ENCODE results near the gene BRF1.

BRF1 gene

GRCh38 chr14:105213361-105213760 is 87.4 kb downstream of the BRF1 start:
- H3K4me1 ChIP-seq (ENCODE audit: control insufficient read depth in 5 of 5, insufficient read depth in 5 of 5, low read length in 5 of 5) = peaks cover 1 to 55% (median 26%) of the 10 kb centered on the region in 5 donors
- no peak overlapping the region for H3K27ac ChIP-seq (ENCODE audit: low read depth, low read length)
- peaks cover 0 to 77% (median 55%) of the 10 kb centered on the region in 5 donors for H3K36me3 ChIP-seq (ENCODE audit: control insufficient read depth in 5 of 5, insufficient read depth in 5 of 5, low read length in 5 of 5)
- no peaks in the 10 kb centered on the region for H3K27me3 ChIP-seq (ENCODE audit: control insufficient read depth in 5 of 5, insufficient read depth in 4 of 5, low read length in 5 of 5)
- no peak overlapping the region for H3K4me3 ChIP-seq (ENCODE audit: low read depth in 1 of 5, low read length in 5 of 5)
- H3K9me3 ChIP-seq (ENCODE audit: control insufficient read depth in 5 of 5, low read length in 5 of 5) = no peaks in the 10 kb centered on the region
- peak overlapping the region in 1 of 5 donors; percentile 21 for H3K9ac ChIP-seq (ENCODE audit: low read length in 5 of 5)

- peaks cover 0 to 49% (median 26%) of the 10 kb centered on the region in 5 donors for H3K4me1 ChIP-seq (ENCODE audit: control insufficient read depth in 5 of 5, insufficient read depth in 5 of 5, low read length in 5 of 5)
- no peak overlapping the region for H3K27ac ChIP-seq (ENCODE audit: low read depth, low read length)
- H3K9ac ChIP-seq (ENCODE audit: low read length in 5 of 5) = peak overlapping the region in 1 of 5 donors; percentile 21
- H3K27me3 ChIP-seq (ENCODE audit: control insufficient read depth in 5 of 5, insufficient read depth in 4 of 5, low read length in 5 of 5) = no peaks in the 10 kb centered on the region
- H3K9me3 ChIP-seq (ENCODE audit: control insufficient read depth in 5 of 5, low read length in 5 of 5) = no peaks in the 10 kb centered on the region
- peaks cover 0 to 71% (median 49%) of the 10 kb centered on the region in 5 donors for H3K36me3 ChIP-seq (ENCODE audit: control insufficient read depth in 5 of 5, insufficient read depth in 5 of 5, low read length in 5 of 5)
- no peak overlapping the region for H3K4me3 ChIP-seq (ENCODE audit: low read depth in 1 of 5, low read length in 5 of 5)
Observed at GRCh38 chr14:105212541-105213300, 88.1 kb downstream of the BRF1 start.

- Histone ChIP-seq H3K27me3 (ENCODE audit: control insufficient read depth in 5 of 5, insufficient read depth in 4 of 5, low read length in 5 of 5) (no peaks in the 10 kb centered on the region), H3K27ac (ENCODE audit: low read depth, low read length) (no peak overlapping the region), H3K9ac (ENCODE audit: low read length in 5 of 5) (peak overlapping the region in 1 of 5 donors; percentile 21), H3K36me3 (ENCODE audit: control insufficient read depth in 5 of 5, insufficient read depth in 5 of 5, low read length in 5 of 5) (peaks cover 0 to 61% (median 39%) of the 10 kb centered on the region in 5 donors), H3K9me3 (ENCODE audit: control insufficient read depth in 5 of 5, low read length in 5 of 5) (no peaks in the 10 kb centered on the region), H3K4me3 (ENCODE audit: low read depth in 1 of 5, low read length in 5 of 5) (no peak overlapping the region), H3K4me1 (ENCODE audit: control insufficient read depth in 5 of 5, insufficient read depth in 5 of 5, low read length in 5 of 5) (peaks cover 0 to 49% (median 28%) of the 10 kb centered on the region in 5 donors)
Observed at GRCh38 chr14:105211758-105212089, 89.1 kb downstream of the BRF1 start.

GRCh38 chr14:105211086-105211757 is 89.6 kb downstream of the BRF1 start:
- H3K9ac ChIP-seq (ENCODE audit: low read length in 5 of 5) = no peak overlapping the region
- H3K9me3 ChIP-seq (ENCODE audit: control insufficient read depth in 5 of 5, low read length in 5 of 5) = no peaks in the 10 kb centered on the region
- H3K4me3 ChIP-seq (ENCODE audit: low read depth in 1 of 5, low read length in 5 of 5) = no peak overlapping the region
- H3K36me3 ChIP-seq (ENCODE audit: control insufficient read depth in 5 of 5, insufficient read depth in 5 of 5, low read length in 5 of 5) = peaks cover 0 to 56% (median 37%) of the 10 kb centered on the region in 5 donors
- H3K27ac ChIP-seq (ENCODE audit: low read depth, low read length) = no peak overlapping the region
- H3K4me1 ChIP-seq (ENCODE audit: control insufficient read depth in 5 of 5, insufficient read depth in 5 of 5, low read length in 5 of 5) = peaks cover 0 to 49% (median 26%) of the 10 kb centered on the region in 5 donors
- no peaks in the 10 kb centered on the region for H3K27me3 ChIP-seq (ENCODE audit: control insufficient read depth in 5 of 5, insufficient read depth in 4 of 5, low read length in 5 of 5)

GRCh38 chr14:105210266-105211025 is 90.4 kb downstream of the BRF1 start:
- Histone ChIP-seq H3K27me3 (ENCODE audit: control insufficient read depth in 5 of 5, insufficient read depth in 4 of 5, low read length in 5 of 5) (no peaks in the 10 kb centered on the region), H3K9ac (ENCODE audit: low read length in 5 of 5) (no peak overlapping the region), H3K27ac (ENCODE audit: low read depth, low read length) (no peak overlapping the region), H3K9me3 (ENCODE audit: control insufficient read depth in 5 of 5, low read length in 5 of 5) (no peaks in the 10 kb centered on the region), H3K4me1 (ENCODE audit: control insufficient read depth in 5 of 5, insufficient read depth in 5 of 5, low read length in 5 of 5) (peaks cover 0 to 51% (median 30%) of the 10 kb centered on the region in 5 donors), H3K4me3 (ENCODE audit: low read depth in 1 of 5, low read length in 5 of 5) (no peak overlapping the region), H3K36me3 (ENCODE audit: control insufficient read depth in 5 of 5, insufficient read depth in 5 of 5, low read length in 5 of 5) (peaks cover 0 to 53% (median 37%) of the 10 kb centered on the region in 5 donors)

GRCh38 chr14:105209646-105210045 is 91.2 kb downstream of the BRF1 start:
- H3K36me3 ChIP-seq (ENCODE audit: control insufficient read depth in 5 of 5, insufficient read depth in 5 of 5, low read length in 5 of 5) = peaks cover 0 to 52% (median 36%) of the 10 kb centered on the region in 5 donors
- no peaks in the 10 kb centered on the region for H3K27me3 ChIP-seq (ENCODE audit: control insufficient read depth in 5 of 5, insufficient read depth in 4 of 5, low read length in 5 of 5)
- peaks cover 0 to 59% (median 38%) of the 10 kb centered on the region in 5 donors for H3K4me1 ChIP-seq (ENCODE audit: control insufficient read depth in 5 of 5, insufficient read depth in 5 of 5, low read length in 5 of 5)
- H3K9me3 ChIP-seq (ENCODE audit: control insufficient read depth in 5 of 5, low read length in 5 of 5) = no peaks in the 10 kb centered on the region
- H3K9ac ChIP-seq (ENCODE audit: low read length in 5 of 5) = no peak overlapping the region
- no peak overlapping the region for H3K27ac ChIP-seq (ENCODE audit: low read depth, low read length)
- no peak overlapping the region for H3K4me3 ChIP-seq (ENCODE audit: low read depth in 1 of 5, low read length in 5 of 5)

- Histone ChIP-seq H3K4me1 (ENCODE audit: control insufficient read depth in 5 of 5, insufficient read depth in 5 of 5, low read length in 5 of 5) (peaks cover 3 to 62% (median 44%) of the 10 kb centered on the region in 5 donors), H3K36me3 (ENCODE audit: control insufficient read depth in 5 of 5, insufficient read depth in 5 of 5, low read length in 5 of 5) (peaks cover 0 to 49% (median 34%) of the 10 kb centered on the region in 5 donors)
Observed at GRCh38 chr14:105209091-105209490, 91.7 kb downstream of the BRF1 start.

GRCh38 chr14:105208738-105209075 is 92.1 kb downstream of the BRF1 start:
- Histone ChIP-seq H3K9me3 (ENCODE audit: control insufficient read depth in 5 of 5, low read length in 5 of 5) (no peaks in the 10 kb centered on the region), H3K27ac (ENCODE audit: low read depth, low read length) (no peak overlapping the region), H3K4me1 (ENCODE audit: control insufficient read depth in 5 of 5, insufficient read depth in 5 of 5, low read length in 5 of 5) (peaks cover 3 to 62% (median 47%) of the 10 kb centered on the region in 5 donors), H3K9ac (ENCODE audit: low read length in 5 of 5) (no peak overlapping the region), H3K4me3 (ENCODE audit: low read depth in 1 of 5, low read length in 5 of 5) (no peak overlapping the region), H3K27me3 (ENCODE audit: control insufficient read depth in 5 of 5, insufficient read depth in 4 of 5, low read length in 5 of 5) (no peaks in the 10 kb centered on the region), H3K36me3 (ENCODE audit: control insufficient read depth in 5 of 5, insufficient read depth in 5 of 5, low read length in 5 of 5) (peaks cover 0 to 45% (median 34%) of the 10 kb centered on the region in 5 donors)

More at GRCh38 chr14:105209091-105209490, 91.7 kb downstream of the BRF1 start:
- Histone ChIP-seq H3K4me3 (ENCODE audit: low read depth in 1 of 5, low read length in 5 of 5) (no peak overlapping the region), H3K9me3 (ENCODE audit: control insufficient read depth in 5 of 5, low read length in 5 of 5) (no peaks in the 10 kb centered on the region), H3K27ac (ENCODE audit: low read depth, low read length) (no peak overlapping the region), H3K27me3 (ENCODE audit: control insufficient read depth in 5 of 5, insufficient read depth in 4 of 5, low read length in 5 of 5) (no peaks in the 10 kb centered on the region), H3K9ac (ENCODE audit: low read length in 5 of 5) (no peak overlapping the region)

GRCh38 chr14:105207996-105208737 is 92.6 kb downstream of the BRF1 start:
- Histone ChIP-seq H3K27ac (ENCODE audit: low read depth, low read length) (no peak overlapping the region), H3K4me3 (ENCODE audit: low read depth in 1 of 5, low read length in 5 of 5) (no peak overlapping the region), H3K4me1 (ENCODE audit: control insufficient read depth in 5 of 5, insufficient read depth in 5 of 5, low read length in 5 of 5) (peaks cover 4 to 60% (median 47%) of the 10 kb centered on the region in 5 donors), H3K9me3 (ENCODE audit: control insufficient read depth in 5 of 5, low read length in 5 of 5) (no peaks in the 10 kb centered on the region), H3K36me3 (ENCODE audit: control insufficient read depth in 5 of 5, insufficient read depth in 5 of 5, low read length in 5 of 5) (peaks cover 0 to 40% (median 30%) of the 10 kb centered on the region in 5 donors), H3K27me3 (ENCODE audit: control insufficient read depth in 5 of 5, insufficient read depth in 4 of 5, low read length in 5 of 5) (no peaks in the 10 kb centered on the region), H3K9ac (ENCODE audit: low read length in 5 of 5) (no peak overlapping the region)

Measured in subcutaneous abdominal adipose tissue (tissue), 5 donors.